Measurements from ENCODE around the gene PKNOX1.
"Not testable (repeated sequence)": the region's sequence is repeated elsewhere in the genome, so short reads cannot be mapped to it uniquely, and the experiment has no call there.

- TF ChIP-seq CTCF (conservative IDR thresholded peaks at IDR 0.05; ENCODE audit: low read depth in 2 of 2); NANOG (IDR thresholded peaks at IDR 0.05; ENCODE audit: borderline replicate concordance); EZH2 (IDR thresholded peaks at IDR 0.05; ENCODE audit: low read depth, unreplicated experiment): not testable (repeated sequence)
Measured at GRCh38 chr21:43036889-43037288, 62.5 kb downstream of the PKNOX1 start.

Data from GM23338 (cell line).